ENCODE data around the gene PRSS12. TPM values are rescaled to one million over a fixed set of nuclear protein-coding genes. Genes with fewer than 3 reads are reported as not detected.

Gene PRSS12, protein sequence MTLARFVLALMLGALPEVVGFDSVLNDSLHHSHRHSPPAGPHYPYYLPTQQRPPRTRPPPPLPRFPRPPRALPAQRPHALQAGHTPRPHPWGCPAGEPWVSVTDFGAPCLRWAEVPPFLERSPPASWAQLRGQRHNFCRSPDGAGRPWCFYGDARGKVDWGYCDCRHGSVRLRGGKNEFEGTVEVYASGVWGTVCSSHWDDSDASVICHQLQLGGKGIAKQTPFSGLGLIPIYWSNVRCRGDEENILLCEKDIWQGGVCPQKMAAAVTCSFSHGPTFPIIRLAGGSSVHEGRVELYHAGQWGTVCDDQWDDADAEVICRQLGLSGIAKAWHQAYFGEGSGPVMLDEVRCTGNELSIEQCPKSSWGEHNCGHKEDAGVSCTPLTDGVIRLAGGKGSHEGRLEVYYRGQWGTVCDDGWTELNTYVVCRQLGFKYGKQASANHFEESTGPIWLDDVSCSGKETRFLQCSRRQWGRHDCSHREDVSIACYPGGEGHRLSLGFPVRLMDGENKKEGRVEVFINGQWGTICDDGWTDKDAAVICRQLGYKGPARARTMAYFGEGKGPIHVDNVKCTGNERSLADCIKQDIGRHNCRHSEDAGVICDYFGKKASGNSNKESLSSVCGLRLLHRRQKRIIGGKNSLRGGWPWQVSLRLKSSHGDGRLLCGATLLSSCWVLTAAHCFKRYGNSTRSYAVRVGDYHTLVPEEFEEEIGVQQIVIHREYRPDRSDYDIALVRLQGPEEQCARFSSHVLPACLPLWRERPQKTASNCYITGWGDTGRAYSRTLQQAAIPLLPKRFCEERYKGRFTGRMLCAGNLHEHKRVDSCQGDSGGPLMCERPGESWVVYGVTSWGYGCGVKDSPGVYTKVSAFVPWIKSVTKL
- 32.3 TPM for total RNA-seq

DNA sequence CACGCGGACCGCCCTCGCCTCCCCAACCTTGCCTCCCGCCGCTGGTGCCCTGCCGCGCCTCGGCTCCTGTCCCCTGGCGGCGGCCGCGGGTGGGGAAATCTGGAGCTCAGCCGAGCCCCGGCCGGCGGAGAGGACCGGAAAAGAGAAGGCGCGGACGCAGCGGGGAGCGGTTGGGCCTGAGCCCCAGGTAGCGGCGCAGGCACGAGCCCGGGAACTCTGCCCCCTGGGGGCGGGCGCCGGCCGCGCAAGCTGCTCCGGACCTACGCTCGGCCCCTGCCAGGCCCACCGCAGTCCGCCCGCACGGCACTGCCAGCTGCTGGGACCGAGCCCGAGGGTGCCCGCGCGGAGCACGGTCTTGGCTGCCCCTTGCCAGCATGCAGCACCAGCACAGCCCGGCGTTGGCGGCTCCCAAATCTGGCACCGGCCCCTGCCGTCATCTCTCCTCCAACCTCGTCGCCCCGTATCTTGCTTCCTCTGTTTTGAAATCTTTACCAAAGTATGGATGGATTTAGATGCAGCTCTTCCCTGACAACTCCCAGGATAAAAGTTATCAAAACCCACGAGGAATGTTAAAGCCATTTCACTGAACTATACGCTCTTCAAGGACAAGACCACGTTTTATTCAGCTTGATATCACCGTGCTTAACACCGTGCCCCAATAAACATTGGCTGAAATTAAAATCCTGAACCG is at the start of gene PRSS12:
Gene PRSS12, minus strand, starts transcription at position 161 of the 691 bp plus-strand sequence. CDS start 283 bp downstream, outside the sequence.

